Stimulated activated CD4-positive, alpha-beta T cell treated with anti-CD3 and anti-CD28 coated beads, Interleukin-1b, Interleukin-23, amount 100 ng/mL, for 48 hours (primary cell): ENCODE results near the gene GAB1.

Experiments used
- DNase-seq: peaks from one replicate; pipeline ENCODE4 v3.0.0-alpha.2; 2020

Gene GAB1

GRCh38 chr4:143359644-143360193, 23.0 kb downstream of the GAB1 start:
- no peak for DNase-seq

- no peak for DNase-seq
Measured at GRCh38 chr4:143360838-143361625, 24.4 kb downstream of the GAB1 start.

GRCh38 chr4:143362349-143363046, 25.8 kb downstream of the GAB1 start:
- no peak for DNase-seq

DNA sequence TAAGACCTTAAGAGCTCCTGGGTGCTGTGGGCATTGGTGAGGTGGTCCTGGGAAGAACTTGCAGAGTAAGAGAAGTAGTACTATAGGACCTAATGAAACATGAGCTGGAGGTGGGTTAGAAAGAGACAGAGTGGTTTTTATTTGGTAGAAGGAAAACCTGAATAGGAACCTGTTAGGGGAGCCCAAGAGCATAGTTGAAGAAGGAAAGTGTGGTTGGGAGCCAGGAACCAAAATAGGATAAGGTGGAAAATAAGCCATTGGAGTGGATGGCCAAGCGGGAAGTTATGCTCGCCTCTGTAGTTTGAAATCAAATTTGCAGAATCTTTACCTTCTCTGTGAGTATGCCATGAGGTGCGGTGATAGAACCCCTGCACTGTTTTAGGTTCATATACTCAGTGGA, 26.7 kb downstream of the GAB1 start:
- DNase-seq, result no peak

GRCh38 chr4:143364063-143364462, 27.4 kb downstream of the GAB1 start:
- no peak for DNase-seq

- no peak for DNase-seq
Measured at GRCh38 chr4:143367863-143368262, 31.2 kb downstream of the GAB1 start.

GRCh38 chr4:143369552-143369951, 32.9 kb downstream of the GAB1 start:
- no peak for DNase-seq

- DNase-seq, result no peak
Measured at GRCh38 chr4:143372093-143372915, 35.6 kb downstream of the GAB1 start.

DNA sequence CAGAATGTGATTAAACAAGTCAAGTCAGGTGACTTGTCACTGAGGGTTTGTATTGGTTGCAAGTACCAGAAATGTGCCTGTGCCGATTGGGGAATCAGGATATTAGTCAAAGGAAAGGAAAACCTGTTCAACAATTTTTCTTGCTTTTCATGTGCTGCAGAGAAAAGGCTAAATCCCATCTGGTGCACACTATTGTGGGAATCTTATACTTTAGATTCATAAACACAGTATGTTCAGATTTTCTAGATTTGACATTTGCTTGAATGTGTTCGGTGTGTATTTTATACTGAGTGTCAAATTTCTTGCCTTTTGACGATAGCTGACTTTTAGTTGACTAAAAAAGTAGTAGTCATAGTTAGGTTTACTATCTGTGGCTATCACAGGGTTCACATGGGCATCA, 37.6 kb downstream of the GAB1 start:
- no peak for DNase-seq

DNA sequence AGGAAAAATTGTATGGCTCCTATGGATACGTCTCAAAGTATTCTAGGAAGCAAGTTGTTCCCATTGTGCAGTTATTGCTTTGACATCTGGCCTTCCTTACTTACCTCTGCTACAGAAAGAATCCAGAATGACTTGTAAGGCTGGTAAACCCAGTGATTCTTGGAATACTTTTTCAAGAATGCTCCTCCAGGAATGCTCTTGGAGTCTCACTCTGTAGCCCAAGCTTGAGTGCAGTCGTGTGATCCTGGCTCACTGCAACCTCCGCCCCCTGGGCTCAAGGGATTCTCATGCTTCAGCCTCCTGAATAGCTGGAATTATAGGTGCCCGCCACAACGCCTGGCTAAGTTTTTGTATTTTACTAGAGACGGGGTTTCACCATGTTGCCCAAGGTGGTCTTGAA, 38.1 kb downstream of the GAB1 start:
- no peak for DNase-seq

- no peak for DNase-seq
Measured at GRCh38 chr4:143375326-143376073, 38.8 kb downstream of the GAB1 start.

DNA sequence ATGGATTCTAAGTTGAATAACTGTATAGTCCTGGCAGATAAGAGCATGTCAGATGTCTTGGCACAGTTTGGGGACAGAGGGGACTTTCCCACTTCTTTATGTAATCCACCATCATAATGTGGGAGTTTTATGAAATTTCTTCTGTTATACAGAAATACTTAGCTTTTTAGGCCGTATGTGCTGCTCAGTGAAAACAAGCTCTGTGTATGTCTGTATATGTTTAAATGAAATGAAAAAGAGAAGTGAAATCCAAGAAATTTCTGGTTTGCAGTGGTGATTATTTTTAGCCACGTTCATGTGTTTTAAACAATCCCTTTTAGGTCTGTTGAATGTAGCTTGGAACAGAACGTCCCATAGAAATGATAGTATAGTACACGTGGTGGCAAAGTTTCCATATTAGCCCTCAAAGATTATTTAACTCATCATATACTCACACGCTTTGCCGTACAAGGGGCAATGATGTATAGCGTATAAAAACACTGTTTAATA, 41.0 kb downstream of the GAB1 start:
- DNase-seq, result no peak

DNA sequence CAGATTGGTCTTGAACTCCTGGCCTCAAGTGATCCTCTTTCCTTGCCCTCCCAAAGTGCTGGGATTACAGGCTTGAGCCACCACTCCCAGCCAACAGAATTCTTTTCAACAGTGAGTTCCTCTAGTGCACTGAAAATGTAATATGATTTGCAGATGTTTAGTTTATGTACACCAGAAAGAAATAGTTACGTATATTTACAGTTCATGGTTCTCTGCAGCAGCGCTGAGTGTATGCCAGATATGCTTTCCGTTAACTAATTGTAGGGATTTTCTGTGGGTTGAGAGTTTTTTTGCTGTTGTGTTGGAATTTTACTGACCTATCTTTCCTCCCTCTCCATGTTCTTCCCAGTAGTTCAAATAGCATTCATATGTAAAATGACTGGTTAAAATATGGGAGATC, 44.0 kb downstream of the GAB1 start:
- DNase-seq, result no peak

DNA sequence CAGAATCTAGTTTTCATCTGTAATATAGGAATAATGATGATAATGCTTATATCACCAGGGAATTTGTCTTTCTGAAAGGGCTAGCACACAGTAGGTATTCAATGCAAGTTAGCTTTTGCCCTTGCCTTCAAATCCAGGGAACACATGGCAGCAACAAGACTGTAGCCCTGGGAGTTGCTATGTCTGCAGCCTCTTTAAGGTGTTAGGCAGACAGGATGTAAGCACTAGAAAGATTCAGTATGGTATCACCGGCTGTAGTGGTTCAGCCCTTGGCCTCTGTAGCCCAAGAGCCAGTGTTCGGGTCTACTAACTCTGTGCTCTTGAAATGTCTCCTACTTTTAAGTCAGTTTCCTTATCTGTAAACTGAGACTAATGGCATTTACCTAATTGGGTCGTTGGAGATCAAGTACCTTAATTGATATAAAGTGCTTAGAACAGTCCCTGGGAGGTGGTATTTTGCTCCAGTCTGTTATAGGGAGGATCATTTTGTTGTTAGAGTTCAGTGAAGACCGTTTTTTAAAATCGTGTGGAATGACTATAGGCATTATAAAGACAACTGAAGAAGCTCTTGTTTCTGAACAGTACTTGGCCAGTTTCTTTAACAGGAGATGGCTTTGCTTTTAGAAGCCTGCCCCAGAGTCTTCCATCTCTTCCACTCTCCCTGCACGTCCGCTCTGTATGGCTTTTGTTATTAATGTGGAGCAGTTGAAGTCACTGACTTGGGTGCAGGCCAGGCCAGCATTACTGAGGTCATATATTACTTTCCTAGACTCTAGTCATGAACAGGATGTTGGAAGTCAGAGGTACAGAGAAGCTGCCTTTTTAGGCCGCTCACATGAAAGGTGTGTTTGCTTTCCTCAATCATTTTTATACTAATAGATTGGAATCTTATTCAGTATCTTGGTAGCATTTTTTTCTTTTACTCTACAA, 44.8 kb downstream of the GAB1 start:
- DNase-seq, result no peak

- DNase-seq, result no peak
Measured at GRCh38 chr4:143382596-143382995, 45.9 kb downstream of the GAB1 start.

GRCh38 chr4:143383005-143383574, 46.4 kb downstream of the GAB1 start:
- DNase-seq, result no peak

GRCh38 chr4:143384381-143384994, 47.8 kb downstream of the GAB1 start:
- no peak for DNase-seq

DNA sequence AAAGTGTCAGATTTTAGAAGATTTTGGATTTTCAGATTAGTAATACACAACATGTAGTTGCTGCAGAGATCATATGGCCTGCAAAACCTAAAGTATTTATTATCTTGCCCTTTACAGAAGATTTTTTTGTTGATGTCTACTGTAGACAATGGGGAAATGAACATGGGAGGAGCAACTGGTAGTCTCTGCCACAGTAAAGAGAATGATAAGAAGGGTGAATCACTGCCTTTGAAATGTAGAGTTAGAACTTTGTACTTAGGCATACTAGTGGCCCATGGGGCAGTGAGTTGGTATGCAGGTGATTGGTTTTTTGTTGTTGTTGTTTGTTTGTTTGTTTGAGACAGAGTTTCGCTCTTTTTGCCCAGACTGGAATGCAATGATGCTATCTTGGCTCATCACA, 50.1 kb downstream of the GAB1 start:
- DNase-seq, result no peak

DNA sequence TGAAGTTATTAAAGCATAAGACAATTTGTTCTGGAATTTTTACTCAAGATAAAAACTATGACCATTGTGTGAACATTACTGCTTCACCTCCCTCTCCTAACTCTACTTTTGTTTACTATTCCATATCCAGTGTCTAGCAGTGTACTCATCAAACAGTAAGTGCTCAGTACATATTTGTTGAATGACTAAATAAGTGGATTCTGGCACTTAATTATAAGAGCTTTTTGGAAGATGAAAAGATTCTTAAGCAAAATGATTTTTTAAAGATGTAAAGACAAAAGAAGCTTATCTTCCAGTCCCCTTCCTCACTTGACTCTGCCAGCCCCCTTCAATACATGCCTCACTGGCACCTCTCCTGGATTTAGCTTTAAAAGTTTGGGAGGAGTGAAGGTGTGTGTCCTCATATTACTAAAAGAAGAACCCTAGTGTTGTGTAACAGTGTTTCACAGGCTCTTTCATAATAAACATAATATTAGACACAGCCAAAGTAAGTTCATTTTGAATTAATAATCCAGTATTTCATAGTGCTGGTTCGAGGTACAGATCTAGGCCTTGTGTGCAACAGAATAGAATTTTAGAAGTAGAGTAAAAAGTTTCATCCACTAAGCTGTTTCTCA, 53.0 kb downstream of the GAB1 start:
- DNase-seq, result no peak

DNA sequence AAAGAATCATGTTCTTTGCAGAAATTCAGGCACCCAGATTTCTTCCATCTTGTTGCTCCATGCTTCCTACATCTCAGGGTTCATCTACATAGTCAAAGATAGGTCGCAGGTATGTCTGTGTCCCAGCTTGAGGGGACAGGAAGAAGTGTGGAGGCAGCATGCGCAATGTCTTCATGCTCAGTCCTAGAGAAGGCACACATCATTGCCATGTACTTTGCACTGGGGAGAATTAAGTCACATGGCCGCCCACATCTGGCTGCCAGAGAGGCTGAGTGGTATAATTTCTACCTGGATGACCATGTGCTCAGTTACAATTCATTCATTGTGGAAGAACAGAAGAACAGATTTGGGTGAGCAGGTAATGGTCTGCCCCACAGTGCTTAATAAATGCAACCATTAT, 54.1 kb downstream of the GAB1 start:
- no peak for DNase-seq
